BE2C (cell line): ENCODE data around the gene RUVBL1.

Experiments
- DNase-seq: peaks from one replicate; pipeline ENCODE4 v3.0.0-alpha.2; 2020
- H3K27me3 ChIP-seq: fragments of 250-450 bp; sonication (Bioruptor Pico); 2 replicates; pipeline ENCODE4 v1.5.1; 2020; ENCODE audit warnings: mild to moderate bottlenecking
- H3K36me3 ChIP-seq: fragments of 250-450 bp; sonication (Bioruptor Pico); 2 replicates; pipeline ENCODE4 v1.5.1; 2020; ENCODE audit warnings: mild to moderate bottlenecking
- H3K4me1 ChIP-seq: fragments of 250-450 bp; sonication (Bioruptor Pico); 2 replicates; pipeline ENCODE4 v1.5.1; 2020
- H3K4me3 ChIP-seq: 2 replicates; pipeline ENCODE4 v1.5.1; 2011; ENCODE audit warnings: low read depth, low read length
- H3K9me3 ChIP-seq: fragments of 250-450 bp; sonication (Bioruptor Pico); 2 replicates; pipeline ENCODE4 v1.5.1; 2020
- CTCF ChIP-seq: IDR thresholded peaks from 2 replicates; pipeline ENCODE4 v1.5.1; 2012; ENCODE audit warnings: mild to moderate bottlenecking, low read depth, low read length

RUVBL1 gene

GRCh38 chr3:128040660-128041059 is 83.0 kb downstream of the RUVBL1 start:
- Histone ChIP-seq H3K27me3 (peaks cover 19% of the 10 kb centered on the region), H3K36me3 (no peaks in the 10 kb centered on the region), H3K9me3 (no peaks in the 10 kb centered on the region), H3K4me3 (no peak overlapping the region), H3K4me1 (no peaks in the 10 kb centered on the region)
- DNase-seq = no peak
- TF ChIP-seq CTCF = no peak

GRCh38 chr3:128040041-128040440 is 83.6 kb downstream of the RUVBL1 start:
- H3K4me3 ChIP-seq = no peak overlapping the region
- TF ChIP-seq CTCF = no peak
- no peaks in the 10 kb centered on the region for H3K9me3 ChIP-seq
- DNase-seq = no peak
- H3K4me1 ChIP-seq = no peaks in the 10 kb centered on the region
- peaks cover 19% of the 10 kb centered on the region for H3K27me3 ChIP-seq
- H3K36me3 ChIP-seq = no peaks in the 10 kb centered on the region

- Histone ChIP-seq H3K36me3 (no peaks in the 10 kb centered on the region), H3K27me3 (peaks cover 13% of the 10 kb centered on the region; the same call in 1 of the 2 replicates), H3K4me1 (no peaks in the 10 kb centered on the region), H3K9me3 (no peaks in the 10 kb centered on the region), H3K4me3 (no peak overlapping the region)
- no peak for TF ChIP-seq CTCF
- no peak for DNase-seq
Measured at GRCh38 chr3:128036119-128036518, 87.5 kb downstream of the RUVBL1 start.

- Histone ChIP-seq H3K4me1 (no peaks in the 10 kb centered on the region), H3K9me3 (no peaks in the 10 kb centered on the region), H3K36me3 (no peaks in the 10 kb centered on the region), H3K27me3 (peaks cover 2% of the 10 kb centered on the region; the same call in 1 of the 2 replicates), H3K4me3 (no peak overlapping the region)
- TF ChIP-seq CTCF = no peak
- DNase-seq = no peak
Measured at GRCh38 chr3:128033102-128033501, 90.5 kb downstream of the RUVBL1 start.
